B cell (primary cell): ENCODE results near the gene NTM. TPM values are rescaled to one million over a fixed set of nuclear protein-coding genes. Genes with fewer than 3 reads are reported as not detected.

Experiments used
- ATAC-seq: fragments of 200-7000 bp; cut with Tn5 transposase; one replicate; pipeline ENCODE4 v1.10.0; 2021; ENCODE audit warnings: low read depth, mild to moderate bottlenecking, moderate number of reproducible peaks, moderate library complexity
- CTCF ChIA-PET: fragments of 350-600 bp; sonication (Branson Sonifier 250); formaldehyde crosslinking; loops from one replicate; lab custom pipeline; 2021; ENCODE audit warnings: antibody characterized with exemption, inconsistent platforms; lab: Charles Lee
- POLR2A ChIA-PET: fragments of 350-600 bp; sonication (Branson Sonifier 250); formaldehyde crosslinking; loops from one replicate; lab custom pipeline; 2021; ENCODE audit warnings: antibody characterized with exemption; lab: Charles Lee
- DNase-seq: peaks from one replicate; pipeline ENCODE4 v3.0.0; 2013
- H2AFZ ChIP-seq: 2 replicates; pipeline ENCODE4 v1.6.1; 2012; ENCODE audit warnings: mild to moderate bottlenecking, low read depth, low read length; ENCODE audit not compliant: insufficient read depth, poor library complexity, severe bottlenecking
- H3K27ac ChIP-seq, 2 donors: 1 replicate in 1 of 2; 2 replicates in 1 of 2; pipeline ENCODE4 v1.5.1; 2012 to 2013; ENCODE audit warnings: low read length in 2 of 2, mild to moderate bottlenecking in 2 of 2, moderate library complexity in 1 of 2
- H3K27me3 ChIP-seq, 4 experiments: fragments of 200-600 bp in 1 of 4; sonication (generic) in 1 of 4; replicated peaks in 1 of 4; 1 replicate in 2 of 4; 2 replicates in 2 of 4; pipeline versions ENCODE4 v1.6.1 to v1.7.0; 2013 to 2016; ENCODE audit warnings: low read length in 3 of 4, mild to moderate bottlenecking in 2 of 4, mixed read lengths in 1 of 4, moderate library complexity in 1 of 4; ENCODE audit not compliant: insufficient read depth in 4 of 4, control insufficient read depth in 3 of 4; ENCODE audit errors: control extremely low read depth in 1 of 4
- H3K36me3 ChIP-seq, 2 experiments: replicated peaks in 1 of 2; 1 replicate in 1 of 2; 2 replicates in 1 of 2; pipeline versions ENCODE4 v1.6.1 to v1.7.1; 2013; ENCODE audit warnings: low read length in 1 of 2; ENCODE audit not compliant: insufficient read depth in 2 of 2, control insufficient read depth in 1 of 2; ENCODE audit errors: control extremely low read depth in 1 of 2, extremely low read depth in 1 of 2
- H3K4me1 ChIP-seq, 2 donors: fragments of 200-600 bp in 1 of 2; sonication (generic) in 1 of 2; 1 replicate in 1 of 2; 2 replicates in 1 of 2; pipeline versions ENCODE4 v1.5.1 to v1.6.1; 2013 to 2017; ENCODE audit warnings: low read length in 2 of 2; ENCODE audit not compliant: control insufficient read depth in 2 of 2, insufficient read depth in 2 of 2
- H3K4me2 ChIP-seq: replicated peaks from 2 replicates; pipeline ENCODE3; 2012; ENCODE audit warnings: mild to moderate bottlenecking, low read depth, low read length; ENCODE audit not compliant: poor library complexity, severe bottlenecking
- H3K4me3 ChIP-seq, 5 experiments: fragments of 200-600 bp in 1 of 5; sonication (generic) in 1 of 5; 1 replicate in 3 of 5; 2 replicates in 2 of 5; pipeline versions ENCODE4 v1.5.1 to v1.7.0; 2011 to 2016; ENCODE audit warnings: low read length in 4 of 5, mild to moderate bottlenecking in 4 of 5, low read depth in 2 of 5, control low read depth in 1 of 5, moderate library complexity in 1 of 5; ENCODE audit not compliant: insufficient read depth in 1 of 5; ENCODE audit errors: control extremely low read depth in 1 of 5, extremely low read depth in 1 of 5
- H3K79me2 ChIP-seq: fragments of 200-600 bp; sonication (generic); one replicate; pipeline ENCODE4 v1.6.0; 2016; ENCODE audit warnings: low read length; ENCODE audit not compliant: control insufficient read depth, insufficient read depth
- H3K9ac ChIP-seq: fragments of 200-600 bp; sonication (generic); 2 replicates; pipeline ENCODE4 v1.6.1; 2017; ENCODE audit warnings: mild to moderate bottlenecking, low read length, moderate library complexity
- H3K9me3 ChIP-seq, 3 donors: one replicate each; pipeline versions ENCODE4 v1.6.1 to v1.7.1; 2013; ENCODE audit warnings: low read length in 2 of 3; ENCODE audit not compliant: control insufficient read depth in 2 of 3, insufficient read depth in 1 of 3; ENCODE audit errors: control extremely low read depth in 1 of 3
- H4K20me1 ChIP-seq: 2 replicates; pipeline ENCODE4 v1.6.0; 2012; ENCODE audit warnings: mild to moderate bottlenecking, low read length; ENCODE audit not compliant: insufficient read depth, control insufficient read depth, poor library complexity, severe bottlenecking
- H3K27ac Mint-ChIP-seq: one replicate; pipeline ENCODE4 v1.8.0; 2021; ENCODE audit warnings: mixed read lengths
- H3K27me3 Mint-ChIP-seq: one replicate; pipeline ENCODE4 v1.8.0; 2021; ENCODE audit warnings: mixed read lengths
- H3K4me1 Mint-ChIP-seq: one replicate; pipeline ENCODE4 v1.8.0; 2021; ENCODE audit warnings: mixed read lengths
- H3K4me3 Mint-ChIP-seq: one replicate; pipeline ENCODE4 v1.8.0; 2021; ENCODE audit warnings: mixed read lengths
- H3K9me3 Mint-ChIP-seq: one replicate; pipeline ENCODE4 v1.8.0; 2022; ENCODE audit warnings: mixed read lengths; ENCODE audit not compliant: insufficient read depth
- CTCF ChIP-seq: fragments of 200-600 bp; IDR thresholded peaks from one replicate; pipeline ENCODE4 v1.8.0; 2022; ENCODE audit warnings: antibody characterized with exemption, mild to moderate bottlenecking
- EZH2 ChIP-seq: IDR thresholded peaks from 2 replicates; pipeline ENCODE4 v1.6.1; 2012; ENCODE audit warnings: borderline replicate concordance, low read depth, mild to moderate bottlenecking, moderate library complexity, low read length; ENCODE audit not compliant: insufficient read depth, poor library complexity, severe bottlenecking
- WGBS: methylation state at CpG from one replicate; pipeline ENCODE4 v1.1.5; 2013; ENCODE audit warnings: missing lambda C conversion rate; ENCODE audit not compliant: insufficient coverage; 5-methylcytosine and 5-hydroxymethylcytosine counted together
- intact Hi-C: fragments of 100-400 bp; cut with micrococcal nuclease; formaldehyde crosslinking; loops from one replicate; pipeline ENCODE4 v1.10.0; 2022
- polyA plus RNA-seq: library from polyadenylated mRNA; depleted of rRNA; stranded (reverse); fragments of >200 nt; gene quantifications from 2 replicates; pipeline ENCODE4 v1.2.3, GENCODE V29; 2012
- total RNA-seq, 2 donors: library from RNA; stranded (reverse); fragments of 120-200 nt in 1 of 2; gene quantifications; 1 replicate in 1 of 2; 2 replicates in 1 of 2; pipeline versions ENCODE4 v1.2.3 to v1.2.4, GENCODE V29; 2013 to 2022

The NTM gene
- total and polyA plus RNA-seq, 2 donors (not counting 1 experiment from before 2014, with no cell fraction given) = not detected

GRCh38 chr11:131580476-131580875, 210.1 kb downstream of the NTM start:
- POLR2A ChIA-PET = no interaction called here
- Histone ChIP-seq H2AFZ (no peak overlapping the region), H3K36me3 (no peaks in the 10 kb centered on the region), H3K9ac (no peak overlapping the region), H3K4me1 (no peaks in the 10 kb centered on the region), H3K27me3 (peaks cover 0 to 2% (median 0%) of the 10 kb centered on the region in 4 experiments), H3K4me3 (no peak overlapping the region), H3K27ac (no peak overlapping the region), H3K79me2 (no peaks in the 10 kb centered on the region), H3K9me3 (peaks cover 0 to 7% (median 0%) of the 10 kb centered on the region in 3 donors), H3K4me2 (no peak overlapping the region), H4K20me1 (no peaks in the 10 kb centered on the region)
- WGBS = 66% methylated on average over 3 of the region's 4 CpGs
- Mint-ChIP-seq H3K9me3 (no peaks in the 10 kb centered on the region), H3K27ac (no peak overlapping the region), H3K4me3 (no peak overlapping the region), H3K4me1 (no peaks in the 10 kb centered on the region), H3K27me3 (peaks cover 8% of the 10 kb centered on the region)
- CTCF ChIA-PET = no interaction called here
- intact Hi-C loops = no loop called here
- DNase-seq (no peak), ATAC-seq (no peak)
- TF ChIP-seq EZH2 (no peak), CTCF (no peak)

GRCh38 chr11:131581046-131581445, 210.6 kb downstream of the NTM start:
- Histone ChIP-seq H3K27ac (no peak overlapping the region), H2AFZ (no peak overlapping the region), H3K79me2 (no peaks in the 10 kb centered on the region), H3K4me2 (no peak overlapping the region), H3K9ac (no peak overlapping the region), H3K36me3 (no peaks in the 10 kb centered on the region), H4K20me1 (no peaks in the 10 kb centered on the region), H3K9me3 (peaks cover 0 to 7% (median 0%) of the 10 kb centered on the region in 3 donors), H3K4me3 (no peak overlapping the region), H3K4me1 (no peaks in the 10 kb centered on the region), H3K27me3 (no peaks in the 10 kb centered on the region)
- intact Hi-C loops = no loop called here
- TF ChIP-seq EZH2 (no peak), CTCF (no peak)
- peaks cover 11% of the 10 kb centered on the region for H3K27me3 Mint-ChIP-seq
- no peaks in the 10 kb centered on the region for H3K4me1 Mint-ChIP-seq
- ATAC-seq (no peak), DNase-seq (no peak)
- WGBS = 78% methylated on average over 6 of the region's 6 CpGs
- peaks cover 2% of the 10 kb centered on the region for H3K9me3 Mint-ChIP-seq
- no peak overlapping the region for H3K4me3 Mint-ChIP-seq
- ChIA-PET CTCF (no interaction called here), POLR2A (no interaction called here)
- H3K27ac Mint-ChIP-seq = no peak overlapping the region
